ENCODE data around the gene RAB28.

RAB28 gene

DNA sequence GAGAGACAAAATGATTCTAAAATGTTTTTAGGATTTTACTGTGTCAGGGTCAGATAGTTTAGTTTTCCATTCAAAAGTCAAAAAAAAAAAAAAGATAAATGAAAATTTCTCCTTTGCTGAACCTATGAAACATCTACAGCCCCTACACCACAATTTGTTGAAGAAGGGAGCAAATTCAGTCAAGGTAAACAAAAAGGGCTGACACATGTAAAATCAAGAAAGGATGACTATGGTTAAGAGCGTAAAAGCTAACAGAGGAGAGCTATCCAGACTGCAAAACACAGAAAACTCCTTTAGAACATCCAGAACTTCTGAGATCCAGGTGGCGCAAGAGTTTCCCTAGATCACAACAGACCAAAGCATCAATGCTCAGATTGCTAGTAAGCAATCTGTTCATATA lies 72.2 kb downstream of the RAB28 start:
- TF ChIP-seq FOXP2 (optimal IDR thresholded peaks at IDR 0.05; ENCODE audit: borderline replicate concordance, extremely low read depth, extremely low read length, insufficient read depth) (no peak), REST (IDR thresholded peaks at IDR 0.05; ENCODE audit: insufficient read depth in 1 of 2, low read depth in 2 of 2, low read length in 2 of 2) (no peak), POLR2AphosphoS5 (IDR thresholded peaks at IDR 0.05; ENCODE audit: low read depth, low read length) (no peak), SIN3A (IDR thresholded peaks at IDR 0.05; ENCODE audit: borderline replicate concordance, insufficient read depth, low read length) (no peak), TAF1 (IDR thresholded peaks at IDR 0.05; ENCODE audit: borderline replicate concordance, insufficient read depth, low read length) (no peak)

GRCh38 chr4:13409324-13409723 lies 74.8 kb downstream of the RAB28 start:
- TF ChIP-seq REST (IDR thresholded peaks at IDR 0.05; ENCODE audit: insufficient read depth in 1 of 2, low read depth in 2 of 2, low read length in 2 of 2) (no peak), TAF1 (IDR thresholded peaks at IDR 0.05; ENCODE audit: borderline replicate concordance, insufficient read depth, low read length) (no peak), SIN3A (IDR thresholded peaks at IDR 0.05; ENCODE audit: borderline replicate concordance, insufficient read depth, low read length) (no peak), FOXP2 (optimal IDR thresholded peaks at IDR 0.05; ENCODE audit: borderline replicate concordance, extremely low read depth, extremely low read length, insufficient read depth) (no peak), POLR2AphosphoS5 (IDR thresholded peaks at IDR 0.05; ENCODE audit: low read depth, low read length) (no peak)

DNA sequence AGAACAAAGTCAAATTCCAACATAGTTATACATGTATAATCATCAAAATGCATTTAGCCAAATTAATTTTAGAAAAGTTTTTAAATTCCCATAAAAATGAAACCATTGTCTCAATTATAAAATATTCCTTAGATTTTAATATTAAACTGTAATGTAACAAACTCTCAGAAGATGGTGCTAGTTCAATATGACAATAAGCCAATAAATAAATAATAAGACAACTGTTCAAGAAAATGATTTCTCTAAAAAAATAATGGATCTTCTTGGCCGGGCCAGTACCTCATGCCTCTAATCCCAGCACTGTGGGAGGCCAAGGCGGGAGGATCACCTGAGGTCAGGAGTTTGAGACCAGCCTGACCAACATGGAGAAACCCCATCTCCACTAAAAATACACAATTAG lies 80.3 kb downstream of the RAB28 start:
- TF ChIP-seq REST (IDR thresholded peaks at IDR 0.05; ENCODE audit: insufficient read depth in 1 of 2, low read depth in 2 of 2, low read length in 2 of 2) = no peak

DNA sequence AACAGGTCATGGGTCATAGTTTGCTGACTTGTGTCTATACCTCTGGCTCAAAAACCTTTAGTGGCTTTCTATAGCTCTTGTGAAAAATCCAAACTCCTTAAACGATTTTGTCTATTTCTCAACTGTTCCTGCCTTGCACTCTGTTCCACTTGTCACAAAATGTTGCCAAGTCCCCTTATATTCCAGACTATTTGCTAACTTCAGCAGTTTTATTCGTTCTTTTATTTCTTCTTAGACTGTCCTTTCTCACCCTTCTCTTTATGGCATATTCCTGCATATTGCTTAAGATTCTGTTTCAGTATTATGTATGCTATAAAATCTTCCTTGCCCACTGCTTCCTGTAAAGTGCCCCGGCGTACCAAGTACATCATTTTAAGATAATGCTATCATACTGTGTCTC lies 80.8 kb downstream of the RAB28 start:
- TF ChIP-seq SIN3A (IDR thresholded peaks at IDR 0.05; ENCODE audit: borderline replicate concordance, insufficient read depth, low read length) = no peak
- no peak for TF ChIP-seq TAF1 (IDR thresholded peaks at IDR 0.05; ENCODE audit: borderline replicate concordance, insufficient read depth, low read length)
- no peak for TF ChIP-seq POLR2AphosphoS5 (IDR thresholded peaks at IDR 0.05; ENCODE audit: low read depth, low read length)
- no peak for TF ChIP-seq FOXP2 (optimal IDR thresholded peaks at IDR 0.05; ENCODE audit: borderline replicate concordance, extremely low read depth, extremely low read length, insufficient read depth)
- no peak for TF ChIP-seq REST (IDR thresholded peaks at IDR 0.05; ENCODE audit: insufficient read depth in 1 of 2, low read depth in 2 of 2, low read length in 2 of 2)

DNA sequence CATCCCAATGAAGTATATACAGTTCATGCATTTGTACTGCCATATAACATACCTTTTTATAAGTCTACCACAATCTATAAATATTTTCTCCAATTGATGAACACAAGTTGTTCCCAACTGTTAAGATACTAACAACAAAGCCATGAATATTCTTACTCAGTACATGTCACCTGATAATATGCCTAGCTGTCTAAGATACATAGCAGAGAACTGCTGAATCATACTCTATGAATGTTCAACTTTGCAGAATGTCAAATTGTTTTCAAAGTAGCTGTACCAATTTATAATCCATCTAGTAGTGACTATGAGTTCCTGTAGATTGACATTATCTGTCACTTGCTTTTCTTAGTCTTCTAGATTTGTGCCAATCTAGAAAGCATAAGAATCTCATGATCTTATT lies 84.9 kb downstream of the RAB28 start:
- TF ChIP-seq FOXP2 (optimal IDR thresholded peaks at IDR 0.05; ENCODE audit: borderline replicate concordance, extremely low read depth, extremely low read length, insufficient read depth) = no peak
- TF ChIP-seq SIN3A (IDR thresholded peaks at IDR 0.05; ENCODE audit: borderline replicate concordance, insufficient read depth, low read length) = no peak
- no peak for TF ChIP-seq TAF1 (IDR thresholded peaks at IDR 0.05; ENCODE audit: borderline replicate concordance, insufficient read depth, low read length)
